ENCODE results near the gene THRAP3. TPM values are rescaled to one million over a fixed set of nuclear protein-coding genes. Genes with fewer than 3 reads are reported as not detected.

THRAP3 gene
- total RNA-seq, 1 experiment from 2014 or later: 160 TPM

- no peak for TF ChIP-seq ZBTB43 (CRISPR knock-in tag; IDR thresholded peaks at IDR 0.05)
- TF ChIP-seq NFATC4 (CRISPR knock-in tag; IDR thresholded peaks at IDR 0.05): no peak
- TF ChIP-seq ELF4 (CRISPR knock-in tag; IDR thresholded peaks at IDR 0.05; ENCODE audit: low read depth): no peak
- no peak for TF ChIP-seq ZNF138 (CRISPR knock-in tag; conservative IDR thresholded peaks at IDR 0.05)
Observed at GRCh38 chr1:36343651-36344394, 119.6 kb downstream of the THRAP3 start (continued).

- Mint-ChIP-seq H3K4me3 (no peak overlapping the region), H3K9me3 (no peaks in the 10 kb centered on the region), H3K36me3 (peaks cover 19% of the 10 kb centered on the region), H3K27ac (peak overlapping the region; percentile 28; the same call in 1 of the 2 replicates), H3K27me3 (ENCODE audit: low read depth) (no peaks in the 10 kb centered on the region), H3K4me1 (no peaks in the 10 kb centered on the region)
- DNase-seq (ENCODE audit: low spot score) (no peak), ATAC-seq (no peak)
- CTCF ChIA-PET: interaction anchor here (0.6 to 6.0 kb wide), 4 partner anchors 16 to 740 kb away, joined by 3 to 76 read pairs (median 4); no protein-coding TSS in a partner anchor
- POLR2A ChIA-PET: no interaction called here
- TF ChIP-seq RORB (CRISPR knock-in tag; IDR thresholded peaks at IDR 0.05) (no peak), CTCF (IDR thresholded peaks at IDR 0.05) (no peak), NR2C2 (CRISPR knock-in tag; IDR thresholded peaks at IDR 0.05) (no peak), PRDM15 (CRISPR knock-in tag; IDR thresholded peaks at IDR 0.05) (no peak), ARID4B (CRISPR knock-in tag; IDR thresholded peaks at IDR 0.05; ENCODE audit: borderline replicate concordance) (no peak), CREB1 (CRISPR knock-in tag; IDR thresholded peaks at IDR 0.05) (no peak), HMGXB4 (CRISPR knock-in tag; IDR thresholded peaks at IDR 0.05) (no peak), CREM (CRISPR knock-in tag; IDR thresholded peaks at IDR 0.05) (no peak), FOXP1 (CRISPR knock-in tag; IDR thresholded peaks at IDR 0.05; ENCODE audit: borderline replicate concordance) (no peak), HMGA2 (CRISPR knock-in tag; IDR thresholded peaks at IDR 0.05) (no peak), FOXP4 (CRISPR knock-in tag; IDR thresholded peaks at IDR 0.05) (no peak), JAZF1 (CRISPR knock-in tag; IDR thresholded peaks at IDR 0.05) (no peak), FOXK1 (CRISPR knock-in tag; IDR thresholded peaks at IDR 0.05) (no peak), JUN (CRISPR knock-in tag; IDR thresholded peaks at IDR 0.05) (no peak)
Observed at GRCh38 chr1:36344395-36344680, 120.1 kb downstream of the THRAP3 start.
